Measurements from ENCODE around the gene XRCC1. TPM values are rescaled to one million over a fixed set of nuclear protein-coding genes. Genes with fewer than 3 reads are reported as not detected.

The XRCC1 gene
- total RNA-seq, 1 experiment from 2014 or later, result 38.0 TPM

- Mint-ChIP-seq H3K27me3 (ENCODE audit: low read depth) (peaks cover 21% of the 10 kb centered on the region), H3K4me3 (peak overlapping the region; percentile 70 to 97), H3K4me1 (peaks cover 15 to 19% of the 10 kb centered on the region in 2 experiments), H3K27ac (peak overlapping the region in 2 of 3 experiments; percentile 93 to 96; a peak in 3 of 7 replicates), H3K9me3 (no peaks in the 10 kb centered on the region), H3K36me3 (ENCODE audit: insufficient read depth in 1 of 3, low read depth in 3 of 3) (peaks cover 3 to 11% (median 5%) of the 10 kb centered on the region in 3 experiments; a peak in 5 of 7 replicates)
- Histone ChIP-seq H3K79me2 (ENCODE audit: insufficient read depth, low read length) (no peaks in the 10 kb centered on the region), H3K79me1 (ENCODE audit: insufficient read depth, low read depth, low read length, poor library complexity, severe bottlenecking) (no peaks in the 10 kb centered on the region), H3K23me2 (ENCODE audit: insufficient read length, low read depth, low read length, poor library complexity, severe bottlenecking) (peaks cover 5% of the 10 kb centered on the region), H3K18ac (ENCODE audit: insufficient read length, low read depth, low read length) (no peak overlapping the region), H2AFZ (ENCODE audit: low read length) (no peak overlapping the region), H3K56ac (ENCODE audit: insufficient read length, low read depth, low read length) (no peak overlapping the region), H3K4me2 (ENCODE audit: insufficient read depth, insufficient read length, low read length) (peak overlapping the region; percentile 56), H3K9me3 (ENCODE audit: control insufficient read depth, low read depth, low read length) (no peaks in the 10 kb centered on the region), H3T11ph (ENCODE audit: low read length) (no peak overlapping the region), H3K23ac (ENCODE audit: insufficient read length, low read depth, low read length) (no peak overlapping the region), H4K5ac (ENCODE audit: insufficient read length, low read depth, low read length) (no peak overlapping the region), H4K20me1 (ENCODE audit: control insufficient read depth, insufficient read depth, insufficient read length) (no peaks in the 10 kb centered on the region), H3K27ac (ENCODE audit: insufficient read length, low read depth, low read length) (no peak overlapping the region), H4K8ac (replicated peaks; ENCODE audit: insufficient read length, low read depth, low read length) (no peak overlapping the region), H3K4me1 (ENCODE audit: insufficient read depth, low read length) (no peaks in the 10 kb centered on the region), H3K4ac (ENCODE audit: low read depth, low read length) (no peak overlapping the region), H3K14ac (ENCODE audit: insufficient read depth, low read length) (no peak overlapping the region), H2BK5ac (ENCODE audit: insufficient read length, low read length) (no peak overlapping the region), H3K9ac (ENCODE audit: extremely low read depth, insufficient read length, low read length) (no peak overlapping the region), H3K27me3 (ENCODE audit: insufficient read depth, low read length) (no peaks in the 10 kb centered on the region), H2AK5ac (ENCODE audit: insufficient read length, low read length) (no peak overlapping the region), H2BK120ac (ENCODE audit: low read depth, low read length, poor library complexity, severe bottlenecking) (no peak overlapping the region), H4K91ac (ENCODE audit: insufficient read length, low read depth, low read length) (no peak overlapping the region), H2BK12ac (ENCODE audit: insufficient read length, low read depth, low read length) (no peak overlapping the region), H2BK20ac (ENCODE audit: low read depth, low read length, poor library complexity, severe bottlenecking) (no peak overlapping the region), H2BK15ac (ENCODE audit: low read depth, low read length) (no peak overlapping the region)
- TF ChIP-seq CTCF (conservative IDR thresholded peaks at IDR 0.05), result no peak
- peak; percentile 48 for DNase-seq
- WGBS (ENCODE audit: extremely low coverage, insufficient read length, low lambda C conversion rate), result no CpG with 5 or more reads among the region's 16 CpGs
Observed at GRCh38 chr19:43532571-43532961, 42.8 kb downstream of the XRCC1 start.

Measured in H9 (cell line).